Endodermal cell (in vitro differentiated cells): Measurements from ENCODE around the gene PKNOX1. TPM values are rescaled to one million over a fixed set of nuclear protein-coding genes. Genes with fewer than 3 reads are reported as not detected.
"Not testable (repeated sequence)": the region's sequence is repeated elsewhere in the genome, so short reads cannot be mapped to it uniquely, and the experiment has no call there.

Experiments used
- DNase-seq: peaks from one replicate; pipeline ENCODE4 v3.0.0-alpha.2; 2017
- H3K27ac ChIP-seq: 2 replicates; pipeline ENCODE4 v1.5.1; 2013; ENCODE audit warnings: mild to moderate bottlenecking, low read depth, low read length, moderate library complexity
- H3K27me3 ChIP-seq: 2 replicates; pipeline ENCODE4 v1.6.1; 2013; ENCODE audit warnings: mild to moderate bottlenecking, low read length, moderate library complexity; ENCODE audit not compliant: insufficient read depth, control insufficient read depth, poor library complexity, severe bottlenecking
- H3K36me3 ChIP-seq: 2 replicates; pipeline ENCODE4 v1.7.0; 2013; ENCODE audit warnings: mild to moderate bottlenecking, low read length, moderate library complexity; ENCODE audit not compliant: control insufficient read depth, insufficient read depth
- H3K4me1 ChIP-seq: one replicate; pipeline ENCODE4 v1.7.0; 2013; ENCODE audit warnings: low read length; ENCODE audit not compliant: control insufficient read depth, insufficient read depth
- H3K4me3 ChIP-seq: 2 replicates; pipeline ENCODE4 v1.5.1; 2013; ENCODE audit warnings: mild to moderate bottlenecking, low read length, moderate library complexity
- H3K9ac ChIP-seq: 2 replicates; pipeline ENCODE4 v1.6.1; 2013; ENCODE audit warnings: mild to moderate bottlenecking, low read length, moderate library complexity; ENCODE audit not compliant: poor library complexity, severe bottlenecking; ENCODE audit errors: extremely low read depth
- H3K9me3 ChIP-seq: 2 replicates; pipeline ENCODE4 v1.6.1; 2013; ENCODE audit warnings: mild to moderate bottlenecking, low read length, moderate library complexity; ENCODE audit not compliant: control insufficient read depth
- H3K27ac Mint-ChIP-seq: 2 replicates; pipeline ENCODE4 v1.8.0; 2020; ENCODE audit warnings: mixed read lengths
- H3K27me3 Mint-ChIP-seq: 2 replicates; pipeline ENCODE4 v1.8.0; 2021; ENCODE audit warnings: mild to moderate bottlenecking, mixed read lengths; ENCODE audit not compliant: insufficient read depth
- H3K36me3 Mint-ChIP-seq: 2 replicates; pipeline ENCODE4 v1.8.0; 2020; ENCODE audit warnings: low read depth, mixed read lengths
- H3K4me1 Mint-ChIP-seq: 2 replicates; pipeline ENCODE4 v1.8.0; 2020; ENCODE audit warnings: mixed read lengths
- H3K4me3 Mint-ChIP-seq: 2 replicates; pipeline ENCODE4 v1.8.0; 2020; ENCODE audit warnings: mild to moderate bottlenecking, moderate library complexity, mixed read lengths
- H3K9me3 Mint-ChIP-seq: 2 replicates; pipeline ENCODE4 v1.8.0; 2020; ENCODE audit warnings: mild to moderate bottlenecking, mixed read lengths
- WGBS, 2 experiments: methylation state at CpG; one replicate each; pipeline versions ENCODE4 v1.1.5 to v1.1.7; 2013; ENCODE audit warnings: missing lambda C conversion rate in 2 of 2, mixed read lengths in 1 of 2; ENCODE audit not compliant: insufficient coverage in 1 of 2, insufficient read length in 1 of 2; 5-methylcytosine and 5-hydroxymethylcytosine counted together
- total RNA-seq, 2 donors: library from RNA; stranded (reverse); fragmentation: NEBNext Ultra II Directional in 1 of 2; extraction: Animal tissue kit (Norgen Biotek cat#: 25700) in 1 of 2; gene quantifications; 2 replicates in 1 of 2; 3 replicates in 1 of 2; pipeline ENCODE4 v1.2.1, GENCODE V29; 2021

PKNOX1 gene
- total RNA-seq, 2 donors from 2014 or later: 25.9 to 29.9 TPM

DNA sequence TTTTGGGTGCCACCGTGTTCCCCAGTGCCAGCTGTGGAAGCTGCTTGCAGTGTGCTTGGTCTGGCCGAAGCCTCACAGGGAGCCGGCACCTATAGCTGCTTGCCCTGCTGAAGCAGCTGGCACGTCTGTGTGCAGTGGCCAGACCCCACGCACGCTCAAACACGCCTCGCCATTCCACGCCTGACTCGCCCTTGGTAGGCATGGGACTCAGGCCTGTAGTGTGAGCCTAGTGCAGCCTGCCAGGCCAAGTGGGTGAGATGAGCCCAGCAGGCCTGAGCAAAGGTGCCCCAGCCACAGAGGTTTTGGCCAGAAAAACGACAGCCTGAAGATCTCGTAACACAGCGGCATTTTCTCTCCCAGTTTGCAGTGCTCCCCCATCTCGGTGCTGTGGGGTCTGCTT lies 68.9 kb downstream of the PKNOX1 start:
- not testable (repeated sequence) for H3K36me3 ChIP-seq, H3K4me3 ChIP-seq, H3K4me1 ChIP-seq, H3K4me1 Mint-ChIP-seq, H3K4me3 Mint-ChIP-seq, H3K27ac Mint-ChIP-seq, H3K9me3 ChIP-seq, H3K9me3 Mint-ChIP-seq, H3K36me3 Mint-ChIP-seq, H3K27me3 ChIP-seq, H3K9ac ChIP-seq, H3K27ac ChIP-seq, H3K27me3 Mint-ChIP-seq, DNase-seq
- WGBS, 2 experiments: 94 to 98% methylated on average over 3 to 8 of the region's 14 CpGs

DNA sequence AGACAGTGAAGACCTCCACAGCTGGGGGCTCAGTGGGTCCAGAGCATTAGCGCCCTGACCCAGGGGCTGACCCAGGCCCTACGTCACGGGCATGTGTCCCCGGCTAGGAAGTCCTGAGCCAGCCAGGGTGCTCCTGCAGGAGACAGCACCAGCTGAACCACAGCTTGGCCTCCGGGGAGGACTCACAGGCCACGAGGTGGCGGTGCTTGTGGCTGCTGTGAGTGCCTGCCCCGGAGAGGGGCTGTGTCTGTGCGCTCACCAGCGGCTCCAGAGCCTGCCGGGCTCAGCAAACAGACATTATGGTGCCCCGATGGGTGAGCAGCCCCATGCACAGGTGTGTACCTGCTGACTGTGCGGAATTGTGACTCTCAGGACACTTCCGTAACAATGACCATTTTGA lies 70.2 kb downstream of the PKNOX1 start:
- H3K27ac ChIP-seq, H3K27ac Mint-ChIP-seq, H3K27me3 Mint-ChIP-seq, H3K9me3 ChIP-seq, H3K4me1 ChIP-seq, H3K9ac ChIP-seq, H3K36me3 Mint-ChIP-seq, H3K4me3 ChIP-seq, H3K4me3 Mint-ChIP-seq, H3K9me3 Mint-ChIP-seq, H3K36me3 ChIP-seq, H3K27me3 ChIP-seq, H3K4me1 Mint-ChIP-seq: not testable (repeated sequence)
- 93% methylated on average over 10 of the region's 14 CpGs; no CpG with 5 or more reads in 1 of the 2 experiments for WGBS, 2 experiments
- peak; percentile 20 for DNase-seq

DNA sequence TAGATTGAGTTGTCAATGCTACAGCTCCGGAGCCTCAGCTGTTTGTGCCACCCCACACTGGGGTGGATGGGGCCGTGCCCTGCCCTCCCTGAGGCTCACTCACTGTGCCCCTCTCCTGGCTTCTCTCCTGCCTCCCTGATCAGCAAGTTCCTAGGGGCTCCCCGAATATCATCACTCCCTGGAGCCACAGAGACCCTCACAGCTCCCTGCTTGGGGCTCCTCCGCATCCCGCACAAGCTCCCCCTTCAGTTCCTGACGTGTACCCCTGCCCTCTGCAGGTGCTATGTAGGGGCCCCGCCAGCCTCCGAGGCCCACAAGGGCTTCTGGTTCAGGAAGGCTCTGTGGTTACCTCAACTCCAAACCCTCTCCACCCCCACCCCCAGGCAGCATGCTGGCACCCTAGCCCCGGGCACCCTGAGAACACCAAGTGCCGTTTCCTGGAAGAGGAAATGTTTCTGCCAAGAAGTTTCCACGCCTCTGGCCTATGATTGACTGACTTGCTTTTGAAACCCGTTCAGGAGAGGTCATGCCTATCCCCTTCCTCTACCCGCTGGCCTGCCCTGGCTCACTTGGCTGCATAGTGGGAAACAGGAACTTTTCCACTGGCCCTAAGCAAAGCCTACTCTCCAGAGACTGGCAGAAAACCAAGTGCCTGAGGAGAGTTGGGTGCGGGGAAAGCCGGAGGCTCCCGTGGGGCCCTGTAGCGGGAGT lies 71.0 kb downstream of the PKNOX1 start:
- not testable (repeated sequence) for H3K36me3 ChIP-seq, H3K36me3 Mint-ChIP-seq, H3K9ac ChIP-seq, H3K9me3 Mint-ChIP-seq, H3K4me1 ChIP-seq, H3K4me3 ChIP-seq, H3K4me1 Mint-ChIP-seq, H3K27ac ChIP-seq, H3K4me3 Mint-ChIP-seq, H3K9me3 ChIP-seq, H3K27me3 Mint-ChIP-seq, H3K27me3 ChIP-seq, H3K27ac Mint-ChIP-seq
- peak; percentile 39 for DNase-seq
- WGBS, 2 experiments: 94% methylated on average over 6 of the region's 17 CpGs; no CpG with 5 or more reads in 1 of the 2 experiments

DNA sequence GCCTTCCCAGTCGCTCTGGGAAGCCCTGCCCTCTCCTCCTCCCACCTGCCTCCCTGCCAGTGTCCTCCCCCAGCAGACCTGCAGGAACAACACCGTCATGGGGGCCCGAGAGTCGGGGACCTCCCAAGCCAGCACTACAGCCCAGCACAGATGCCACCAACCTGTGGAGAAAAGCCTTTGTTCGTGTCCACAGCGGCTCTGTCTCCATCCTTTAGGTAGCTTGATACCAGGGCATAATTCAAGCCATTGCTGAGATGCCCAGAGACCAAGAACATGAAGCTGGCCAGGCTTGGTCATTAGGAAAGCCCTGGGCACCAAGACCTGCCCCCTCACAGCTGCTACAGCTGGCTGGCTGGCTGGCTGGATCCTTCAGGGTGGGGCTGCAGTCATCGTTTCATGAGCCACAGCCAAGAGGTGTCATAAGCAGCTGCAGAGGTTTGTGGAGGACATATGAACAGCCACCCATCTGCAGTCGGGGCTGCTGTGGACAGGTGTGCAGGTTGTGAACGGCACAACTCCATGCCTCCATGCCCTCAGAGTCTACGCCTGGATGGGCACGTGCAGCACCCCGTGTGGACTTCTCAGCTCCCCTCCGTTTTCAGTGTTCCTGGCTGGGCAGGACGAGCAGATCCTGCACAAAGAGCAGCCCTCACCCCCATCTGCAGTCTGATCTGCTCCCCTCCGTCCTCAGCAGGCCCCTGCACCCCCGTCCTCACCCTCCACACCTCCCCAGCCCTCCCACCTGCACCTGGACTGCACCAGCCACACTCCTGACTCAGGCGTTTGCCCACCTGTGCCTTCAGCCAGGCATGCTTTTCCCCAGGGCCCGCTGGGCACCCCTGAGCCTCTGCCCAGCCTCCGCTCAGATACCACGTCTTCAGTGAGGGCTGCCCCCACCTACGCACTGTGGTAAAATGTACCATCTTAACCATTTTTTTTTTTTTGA lies 71.8 kb downstream of the PKNOX1 start:
- H3K27me3 ChIP-seq, H3K27ac Mint-ChIP-seq, H3K36me3 Mint-ChIP-seq, H3K4me1 Mint-ChIP-seq, H3K4me3 Mint-ChIP-seq, H3K4me3 ChIP-seq, H3K9me3 ChIP-seq, H3K27ac ChIP-seq, H3K36me3 ChIP-seq, H3K9ac ChIP-seq, H3K4me1 ChIP-seq, H3K9me3 Mint-ChIP-seq, H3K27me3 Mint-ChIP-seq: not testable (repeated sequence)
- DNase-seq: peak; percentile 34
- WGBS, 2 experiments: 78% methylated on average over 15 of the region's 21 CpGs; no CpG with 5 or more reads in 1 of the 2 experiments

DNA sequence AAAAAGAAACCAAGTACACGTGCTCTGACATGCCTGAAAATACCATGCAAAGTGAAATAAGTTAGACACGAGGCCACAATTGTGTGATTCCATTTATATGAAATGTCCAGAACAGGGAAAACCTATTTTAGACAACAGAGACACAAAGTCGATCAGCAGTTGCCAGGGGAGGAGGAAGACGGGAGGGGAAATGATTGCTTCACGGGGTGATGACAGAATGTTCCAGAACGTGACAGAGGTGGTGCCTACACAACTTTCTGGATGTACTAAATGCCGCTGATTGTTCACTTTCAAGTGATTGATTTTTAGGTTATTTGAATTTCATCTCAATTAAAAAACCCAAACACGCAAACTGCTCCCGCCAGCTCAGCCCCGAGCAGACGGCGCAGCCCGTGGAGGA lies 78.8 kb downstream of the PKNOX1 start:
- not testable (repeated sequence) for H3K36me3 Mint-ChIP-seq, H3K27ac ChIP-seq, H3K9me3 ChIP-seq, H3K9me3 Mint-ChIP-seq, DNase-seq, H3K36me3 ChIP-seq, H3K4me3 ChIP-seq, H3K4me1 Mint-ChIP-seq, H3K27me3 ChIP-seq, H3K4me1 ChIP-seq, H3K27me3 Mint-ChIP-seq, H3K4me3 Mint-ChIP-seq, H3K9ac ChIP-seq, H3K27ac Mint-ChIP-seq
- WGBS, 2 experiments: no CpG with 5 or more reads among the region's 13 CpGs

DNA sequence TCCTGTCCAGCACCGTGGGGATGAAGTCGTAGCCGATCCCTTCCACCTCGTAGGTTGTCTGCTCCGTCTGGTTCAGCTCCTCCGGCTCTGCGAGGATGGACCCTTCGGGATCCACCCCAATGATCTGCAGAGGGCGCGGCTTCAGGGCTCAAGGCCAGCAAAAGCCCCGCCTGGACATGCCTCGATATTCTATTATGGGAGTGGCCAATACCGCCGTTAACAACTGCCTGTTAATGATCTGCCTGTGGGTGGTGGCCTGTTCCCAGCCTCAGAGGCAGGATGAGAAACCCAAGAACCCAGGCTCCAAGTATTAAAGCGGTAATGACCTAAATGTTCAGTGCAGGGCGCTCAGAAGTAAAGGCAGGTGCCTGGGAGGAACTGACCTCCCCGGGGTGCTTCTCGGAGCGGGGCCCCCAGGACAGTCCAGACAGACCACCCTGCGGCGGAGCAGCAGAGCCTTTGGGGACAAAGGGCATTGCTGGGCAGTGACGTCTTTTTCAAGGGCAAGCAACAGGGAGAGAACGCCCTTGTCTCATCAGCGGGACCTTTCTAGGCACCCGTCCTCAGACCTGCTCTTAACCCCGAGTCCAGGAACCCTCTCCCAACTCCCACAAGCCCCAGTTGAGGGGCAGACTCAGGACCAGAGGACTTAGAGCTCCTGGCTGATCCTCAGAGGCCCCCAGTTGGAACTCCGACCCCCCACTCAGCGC lies 88.7 kb downstream of the PKNOX1 start:
- H3K27me3 Mint-ChIP-seq, H3K9ac ChIP-seq, H3K27ac Mint-ChIP-seq, H3K4me1 Mint-ChIP-seq, H3K4me1 ChIP-seq, H3K36me3 ChIP-seq, H3K9me3 ChIP-seq, H3K27ac ChIP-seq, H3K4me3 Mint-ChIP-seq, DNase-seq, H3K27me3 ChIP-seq, H3K9me3 Mint-ChIP-seq, H3K4me3 ChIP-seq, H3K36me3 Mint-ChIP-seq: not testable (repeated sequence)
- no CpG with 5 or more reads among the region's 28 CpGs for WGBS, 2 experiments
